SK-N-SH treated with all-trans-retinoic acid at 6 μM for 48 hours (cell line): ENCODE measurements around the gene LHFPL3.
"Not testable (repeated sequence)": the region's sequence is repeated elsewhere in the genome, so short reads cannot be mapped to it uniquely, and the experiment has no call there.

ENCODE experiments used
- ATAC-seq: fragments of 200-7000 bp; cut with Tn5 transposase; 3 replicates; pipeline ENCODE4 v1.9.1; 2020; ENCODE audit warnings: mild to moderate bottlenecking, moderate library complexity
- ARNTL ChIP-seq: fragments of 450-650 bp; formaldehyde crosslinking; IDR thresholded peaks from 2 replicates; pipeline ENCODE4 v1.5.0; 2020; ENCODE audit warnings: low read depth, mild to moderate bottlenecking, moderate library complexity, borderline replicate concordance
- BACH2 ChIP-seq: fragments of 250-450 bp; sonication (Bioruptor Pico); IDR thresholded peaks from 2 replicates; pipeline ENCODE4 v1.9.0; 2021; ENCODE audit warnings: mild to moderate bottlenecking, borderline replicate concordance
- CSDC2 ChIP-seq: fragments of 250-450 bp; sonication (Bioruptor Pico); IDR thresholded peaks from 2 replicates; pipeline ENCODE4 v1.5.0; 2020; ENCODE audit warnings: mild to moderate bottlenecking, moderate library complexity
- CSRNP3 ChIP-seq: fragments of 250-450 bp; sonication (Bioruptor Pico); IDR thresholded peaks from 2 replicates; pipeline ENCODE4 v1.5.1; 2021; ENCODE audit warnings: mild to moderate bottlenecking, moderate library complexity
- ESRRG ChIP-seq: fragments of 250-450 bp; sonication (Bioruptor Pico); IDR thresholded peaks from 2 replicates; pipeline ENCODE4 v1.6.1; 2021; ENCODE audit warnings: mild to moderate bottlenecking
- GLIS3 ChIP-seq: fragments of 250-450 bp; sonication (Bioruptor Pico); IDR thresholded peaks from 2 replicates; pipeline ENCODE4 v1.5.0; 2020; ENCODE audit warnings: mild to moderate bottlenecking, moderate library complexity
- ISL1 ChIP-seq: fragments of 250-450 bp; sonication (Bioruptor Pico); IDR thresholded peaks from 2 replicates; pipeline ENCODE4 v2.1.2; 2022; ENCODE audit warnings: mild to moderate bottlenecking, moderate library complexity
- OSR1 ChIP-seq: fragments of 250-450 bp; sonication (Bioruptor Pico); IDR thresholded peaks from 2 replicates; pipeline ENCODE4 v1.8.0; 2022; ENCODE audit warnings: moderate library complexity, mild to moderate bottlenecking, inconsistent platforms
- PPARA ChIP-seq: fragments of 250-450 bp; sonication (Bioruptor Pico); IDR thresholded peaks from 2 replicates; pipeline ENCODE4 v1.5.0; 2020; ENCODE audit warnings: mild to moderate bottlenecking, borderline replicate concordance
- RARB ChIP-seq: fragments of 250-450 bp; sonication (Bioruptor Pico); IDR thresholded peaks from 2 replicates; pipeline ENCODE4 v1.8.0; 2021; ENCODE audit warnings: mild to moderate bottlenecking, moderate library complexity
- SNAI2 ChIP-seq: fragments of 250-450 bp; sonication (Bioruptor Pico); IDR thresholded peaks from 2 replicates; pipeline ENCODE4 v1.5.0; 2020; ENCODE audit warnings: mild to moderate bottlenecking, moderate library complexity
- TCF4 ChIP-seq: fragments of 250-450 bp; sonication (Bioruptor Pico); IDR thresholded peaks from 2 replicates; pipeline ENCODE4 v1.8.0; 2021; ENCODE audit warnings: mild to moderate bottlenecking, moderate library complexity, borderline replicate concordance
- TOX ChIP-seq: fragments of 250-450 bp; sonication (Bioruptor Pico); IDR thresholded peaks from 2 replicates; pipeline ENCODE4 v1.8.0; 2021; ENCODE audit warnings: mild to moderate bottlenecking, moderate library complexity, borderline replicate concordance
- ZC3H10 ChIP-seq: fragments of 250-450 bp; sonication (Bioruptor Pico); IDR thresholded peaks from 2 replicates; pipeline ENCODE4 v1.5.1; 2021; ENCODE audit warnings: mild to moderate bottlenecking, moderate library complexity
- ZFP30 ChIP-seq: fragments of 450-650 bp; formaldehyde crosslinking; IDR thresholded peaks from 2 replicates; pipeline ENCODE4 v1.5.0; 2022; ENCODE audit warnings: mild to moderate bottlenecking, moderate library complexity
- ZNF565 ChIP-seq: fragments of 450-650 bp; formaldehyde crosslinking; conservative IDR thresholded peaks from 2 replicates; pipeline ENCODE4 v1.5.0; 2020; ENCODE audit warnings: low read depth, mild to moderate bottlenecking, moderate library complexity
- ZNF70 ChIP-seq: fragments of 450-650 bp; formaldehyde crosslinking; IDR thresholded peaks from 2 replicates; pipeline ENCODE4 v1.5.0; 2020; ENCODE audit warnings: mild to moderate bottlenecking, moderate library complexity
- ZNF8 ChIP-seq: fragments of 450-650 bp; formaldehyde crosslinking; IDR thresholded peaks from 2 replicates; pipeline ENCODE4 v1.5.0; 2020; ENCODE audit warnings: mild to moderate bottlenecking, moderate library complexity
- TF ChIP-seq, protein P1 (sequence below): fragments of 250-450 bp; sonication (Bioruptor Pico); IDR thresholded peaks from 2 replicates; pipeline ENCODE4 v1.8.0; 2021; ENCODE audit warnings: low read depth, mild to moderate bottlenecking, moderate library complexity, borderline replicate concordance
- TF ChIP-seq, protein P2 (sequence below): fragments of 250-450 bp; sonication (Bioruptor Pico); IDR thresholded peaks from 2 replicates; pipeline ENCODE4 v1.5.1; 2020; ENCODE audit warnings: low read depth, mild to moderate bottlenecking, moderate library complexity
- TF ChIP-seq, protein P3 (sequence below): fragments of 250-450 bp; sonication (Bioruptor Pico); IDR thresholded peaks from 2 replicates; pipeline ENCODE4 v1.5.0; 2020; ENCODE audit warnings: mild to moderate bottlenecking, moderate library complexity

Gene LHFPL3

DNA sequence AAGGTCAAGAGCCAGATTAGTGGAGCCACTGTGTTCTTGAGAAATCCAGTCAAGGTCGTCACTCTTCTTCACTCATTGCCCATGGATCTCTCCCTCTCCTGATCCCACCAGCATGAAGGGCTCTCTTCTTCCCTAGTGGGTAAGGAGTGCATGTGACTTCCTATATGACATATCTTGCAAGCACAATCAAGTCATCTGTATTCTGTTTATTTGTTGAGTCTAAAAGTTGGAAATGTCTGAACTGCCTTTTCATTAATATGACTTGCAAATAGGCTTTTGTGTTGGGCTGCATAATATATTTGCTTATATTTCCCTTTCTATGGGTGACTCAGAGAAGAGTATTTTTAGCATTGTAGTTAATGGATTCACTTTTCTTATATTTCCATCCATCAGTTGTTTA is 371.9 kb downstream of the LHFPL3 start (continued):
- TF ChIP-seq CSRNP3 (CRISPR knock-in tag) = no peak
- no peak for TF ChIP-seq OSR1 (CRISPR knock-in tag)
- no peak for TF ChIP-seq ESRRG (CRISPR knock-in tag)
- TF ChIP-seq ZFP30 (CRISPR knock-in tag) = no peak
- TF ChIP-seq SNAI2 (CRISPR knock-in tag) = no peak
- TF ChIP-seq ZNF70 (CRISPR knock-in tag) = no peak
- TF ChIP-seq, protein P1, sequence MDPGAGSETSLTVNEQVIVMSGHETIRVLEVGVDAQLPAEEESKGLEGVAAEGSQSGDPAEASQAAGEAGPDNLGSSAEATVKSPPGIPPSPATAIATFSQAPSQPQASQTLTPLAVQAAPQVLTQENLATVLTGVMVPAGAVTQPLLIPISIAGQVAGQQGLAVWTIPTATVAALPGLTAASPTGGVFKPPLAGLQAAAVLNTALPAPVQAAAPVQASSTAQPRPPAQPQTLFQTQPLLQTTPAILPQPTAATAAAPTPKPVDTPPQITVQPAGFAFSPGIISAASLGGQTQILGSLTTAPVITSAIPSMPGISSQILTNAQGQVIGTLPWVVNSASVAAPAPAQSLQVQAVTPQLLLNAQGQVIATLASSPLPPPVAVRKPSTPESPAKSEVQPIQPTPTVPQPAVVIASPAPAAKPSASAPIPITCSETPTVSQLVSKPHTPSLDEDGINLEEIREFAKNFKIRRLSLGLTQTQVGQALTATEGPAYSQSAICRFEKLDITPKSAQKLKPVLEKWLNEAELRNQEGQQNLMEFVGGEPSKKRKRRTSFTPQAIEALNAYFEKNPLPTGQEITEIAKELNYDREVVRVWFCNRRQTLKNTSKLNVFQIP (CRISPR knock-in tag) = no peak
- no peak for TF ChIP-seq TCF4
- no peak for TF ChIP-seq PPARA (CRISPR knock-in tag)
- no peak for TF ChIP-seq BACH2 (CRISPR knock-in tag)
- no peak for TF ChIP-seq GLIS3 (CRISPR knock-in tag)
- no peak for TF ChIP-seq RARB (CRISPR knock-in tag)
- no peak for TF ChIP-seq ARNTL (CRISPR knock-in tag)

GRCh38 chr7:104721027-104721426 is 392.6 kb downstream of the LHFPL3 start:
- ATAC-seq = not testable (repeated sequence)

DNA sequence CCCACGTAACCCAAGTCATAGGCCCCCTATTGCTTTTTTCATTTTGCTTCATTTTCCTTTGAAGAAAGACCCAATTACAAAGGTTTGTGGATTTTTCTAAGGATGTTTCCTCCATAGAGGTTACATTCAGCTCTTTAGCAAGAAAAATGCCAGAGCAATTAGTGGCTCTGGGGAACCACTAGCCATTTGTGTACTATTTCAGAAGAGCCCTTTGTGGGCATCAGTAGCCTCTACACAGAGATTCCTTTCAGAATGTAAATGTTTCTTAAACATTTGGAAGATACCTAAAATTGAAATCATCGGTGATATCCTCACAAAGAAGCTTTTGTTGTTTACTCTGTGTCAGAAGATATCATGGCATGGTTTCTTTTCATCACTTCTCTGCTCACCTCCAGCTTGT is 394.6 kb downstream of the LHFPL3 start:
- TF ChIP-seq ARNTL (CRISPR knock-in tag) (no peak), SNAI2 (CRISPR knock-in tag) (no peak), CSRNP3 (CRISPR knock-in tag) (no peak), ESRRG (CRISPR knock-in tag) (no peak), PPARA (CRISPR knock-in tag) (no peak), BACH2 (CRISPR knock-in tag) (no peak)
- ATAC-seq = no peak

GRCh38 chr7:104758504-104758903 is 430.1 kb downstream of the LHFPL3 start:
- no peak for TF ChIP-seq TOX (CRISPR knock-in tag)
- no peak for TF ChIP-seq TCF4
- TF ChIP-seq RARB (CRISPR knock-in tag) = no peak
- TF ChIP-seq, protein P2, sequence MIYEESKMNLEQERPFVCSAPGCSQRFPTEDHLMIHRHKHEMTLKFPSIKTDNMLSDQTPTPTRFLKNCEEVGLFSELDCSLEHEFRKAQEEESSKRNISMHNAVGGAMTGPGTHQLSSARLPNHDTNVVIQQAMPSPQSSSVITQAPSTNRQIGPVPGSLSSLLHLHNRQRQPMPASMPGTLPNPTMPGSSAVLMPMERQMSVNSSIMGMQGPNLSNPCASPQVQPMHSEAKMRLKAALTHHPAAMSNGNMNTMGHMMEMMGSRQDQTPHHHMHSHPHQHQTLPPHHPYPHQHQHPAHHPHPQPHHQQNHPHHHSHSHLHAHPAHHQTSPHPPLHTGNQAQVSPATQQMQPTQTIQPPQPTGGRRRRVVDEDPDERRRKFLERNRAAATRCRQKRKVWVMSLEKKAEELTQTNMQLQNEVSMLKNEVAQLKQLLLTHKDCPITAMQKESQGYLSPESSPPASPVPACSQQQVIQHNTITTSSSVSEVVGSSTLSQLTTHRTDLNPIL (CRISPR knock-in tag) = no peak
- TF ChIP-seq, protein P1 (CRISPR knock-in tag) = no peak
- TF ChIP-seq CSDC2 (CRISPR knock-in tag) = no peak
- no peak for TF ChIP-seq ZNF70 (CRISPR knock-in tag)
- TF ChIP-seq PPARA (CRISPR knock-in tag) = no peak
- TF ChIP-seq ISL1 (CRISPR knock-in tag) = no peak
- TF ChIP-seq BACH2 (CRISPR knock-in tag) = no peak
- TF ChIP-seq ZC3H10 (CRISPR knock-in tag) = no peak
- TF ChIP-seq, protein P3, sequence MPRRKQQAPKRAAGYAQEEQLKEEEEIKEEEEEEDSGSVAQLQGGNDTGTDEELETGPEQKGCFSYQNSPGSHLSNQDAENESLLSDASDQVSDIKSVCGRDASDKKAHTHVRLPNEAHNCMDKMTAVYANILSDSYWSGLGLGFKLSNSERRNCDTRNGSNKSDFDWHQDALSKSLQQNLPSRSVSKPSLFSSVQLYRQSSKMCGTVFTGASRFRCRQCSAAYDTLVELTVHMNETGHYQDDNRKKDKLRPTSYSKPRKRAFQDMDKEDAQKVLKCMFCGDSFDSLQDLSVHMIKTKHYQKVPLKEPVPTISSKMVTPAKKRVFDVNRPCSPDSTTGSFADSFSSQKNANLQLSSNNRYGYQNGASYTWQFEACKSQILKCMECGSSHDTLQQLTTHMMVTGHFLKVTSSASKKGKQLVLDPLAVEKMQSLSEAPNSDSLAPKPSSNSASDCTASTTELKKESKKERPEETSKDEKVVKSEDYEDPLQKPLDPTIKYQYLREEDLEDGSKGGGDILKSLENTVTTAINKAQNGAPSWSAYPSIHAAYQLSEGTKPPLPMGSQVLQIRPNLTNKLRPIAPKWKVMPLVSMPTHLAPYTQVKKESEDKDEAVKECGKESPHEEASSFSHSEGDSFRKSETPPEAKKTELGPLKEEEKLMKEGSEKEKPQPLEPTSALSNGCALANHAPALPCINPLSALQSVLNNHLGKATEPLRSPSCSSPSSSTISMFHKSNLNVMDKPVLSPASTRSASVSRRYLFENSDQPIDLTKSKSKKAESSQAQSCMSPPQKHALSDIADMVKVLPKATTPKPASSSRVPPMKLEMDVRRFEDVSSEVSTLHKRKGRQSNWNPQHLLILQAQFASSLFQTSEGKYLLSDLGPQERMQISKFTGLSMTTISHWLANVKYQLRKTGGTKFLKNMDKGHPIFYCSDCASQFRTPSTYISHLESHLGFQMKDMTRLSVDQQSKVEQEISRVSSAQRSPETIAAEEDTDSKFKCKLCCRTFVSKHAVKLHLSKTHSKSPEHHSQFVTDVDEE (CRISPR knock-in tag) = no peak
- TF ChIP-seq ZNF8 (CRISPR knock-in tag) = no peak
- TF ChIP-seq ZNF565 (CRISPR knock-in tag) = no peak
- no peak for TF ChIP-seq GLIS3 (CRISPR knock-in tag)
- no peak for TF ChIP-seq ZFP30 (CRISPR knock-in tag)
- ATAC-seq = no peak
